Effector memory CD4-positive, alpha-beta T cell (primary cell): ENCODE data around the gene SLC16A8.

Experiments used
- DNase-seq, 3 donors: peaks; one replicate each; pipeline ENCODE4 v3.0.0-alpha.2; 2020
- H3K27ac ChIP-seq: 2 replicates; pipeline ENCODE4 v1.7.0; 2013; ENCODE audit warnings: mild to moderate bottlenecking, low read length, moderate library complexity; ENCODE audit not compliant: insufficient read depth, poor library complexity, severe bottlenecking
- H3K27me3 ChIP-seq: replicated peaks from 2 replicates; pipeline ENCODE4 v1.7.0; 2013; ENCODE audit warnings: mild to moderate bottlenecking, low read length; ENCODE audit not compliant: insufficient read depth, control insufficient read depth, poor library complexity, severe bottlenecking
- H3K36me3 ChIP-seq: 2 replicates; pipeline ENCODE4 v1.7.0; 2013; ENCODE audit warnings: mild to moderate bottlenecking, low read length, moderate library complexity; ENCODE audit not compliant: control insufficient read depth, insufficient read depth
- H3K4me1 ChIP-seq: 2 replicates; pipeline ENCODE4 v1.7.0; 2013; ENCODE audit warnings: low read length, mild to moderate bottlenecking; ENCODE audit not compliant: control insufficient read depth, insufficient read depth, poor library complexity, severe bottlenecking
- H3K4me3 ChIP-seq: 2 replicates; pipeline ENCODE4 v1.7.0; 2013; ENCODE audit warnings: low read length, low read depth, mild to moderate bottlenecking; ENCODE audit not compliant: insufficient read depth, poor library complexity, severe bottlenecking
- H3K9me3 ChIP-seq: 2 replicates; pipeline ENCODE4 v1.7.0; 2013; ENCODE audit warnings: mild to moderate bottlenecking, low read length, moderate library complexity; ENCODE audit not compliant: control insufficient read depth
- total RNA-seq, 3 donors: gene quantifications; one replicate each; lab custom pipeline; 2026; lab: John Stamatoyannopoulos, UW

Gene SLC16A8, protein sequence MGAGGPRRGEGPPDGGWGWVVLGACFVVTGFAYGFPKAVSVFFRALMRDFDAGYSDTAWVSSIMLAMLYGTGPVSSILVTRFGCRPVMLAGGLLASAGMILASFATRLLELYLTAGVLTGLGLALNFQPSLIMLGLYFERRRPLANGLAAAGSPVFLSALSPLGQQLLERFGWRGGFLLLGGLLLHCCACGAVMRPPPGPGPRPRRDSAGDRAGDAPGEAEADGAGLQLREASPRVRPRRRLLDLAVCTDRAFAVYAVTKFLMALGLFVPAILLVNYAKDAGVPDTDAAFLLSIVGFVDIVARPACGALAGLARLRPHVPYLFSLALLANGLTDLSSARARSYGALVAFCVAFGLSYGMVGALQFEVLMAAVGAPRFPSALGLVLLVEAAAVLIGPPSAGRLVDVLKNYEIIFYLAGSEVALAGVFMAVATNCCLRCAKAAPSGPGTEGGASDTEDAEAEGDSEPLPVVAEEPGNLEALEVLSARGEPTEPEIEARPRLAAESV
- total RNA-seq, result 0 reads per million in 3 donors

DNA sequence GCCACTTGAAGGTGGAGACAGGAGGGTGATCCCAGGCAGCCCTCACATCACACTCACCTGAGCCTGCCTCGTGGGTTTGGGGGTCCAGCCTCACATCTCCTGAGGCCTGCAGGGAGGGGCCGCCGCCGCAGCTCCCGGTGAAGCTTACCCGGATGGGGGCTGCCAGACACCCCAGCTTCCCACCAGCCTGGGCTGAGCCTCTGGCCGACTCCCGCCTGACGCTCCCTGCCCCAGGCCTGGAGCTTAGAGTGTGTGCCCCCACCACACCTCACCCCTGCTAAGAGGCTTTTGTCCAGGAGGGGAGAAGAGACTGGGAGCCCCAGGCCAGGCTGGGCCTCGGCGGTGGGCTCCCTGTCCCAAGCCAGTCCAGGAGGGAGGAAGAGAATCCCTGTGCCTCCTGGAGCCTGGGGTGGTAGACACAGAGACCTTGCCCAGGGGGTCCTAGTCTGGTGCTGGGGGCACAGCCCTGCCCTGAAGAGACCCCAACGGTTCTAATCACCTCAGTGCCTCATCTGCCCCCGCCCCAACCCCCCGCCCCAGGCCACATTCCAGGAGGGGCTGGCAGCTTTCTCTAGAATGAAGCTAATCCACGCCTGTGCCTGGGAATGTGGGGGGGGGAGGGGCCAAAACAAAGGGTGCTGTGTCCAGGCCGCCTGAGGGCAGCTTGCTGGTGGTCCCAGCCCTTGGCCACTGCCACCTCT is at the start of gene SLC16A8:
TSS of gene SLC16A8 (minus strand) at position 254 of the 701 bp plus-strand sequence. CDS start 1,311 bp downstream, outside the sequence.
- H3K9me3 ChIP-seq, result no peaks in the 10 kb centered on the region
- peaks cover 3% of the 10 kb centered on the region for H3K36me3 ChIP-seq
- no peak within 1 kb of the TSS for H3K27ac ChIP-seq
- no peak for DNase-seq
- H3K4me3 ChIP-seq, result no peak within 1 kb of the TSS
- peaks cover 17% of the 10 kb centered on the region for H3K27me3 ChIP-seq
- peaks cover 16% of the 10 kb centered on the region for H3K4me1 ChIP-seq

DNA sequence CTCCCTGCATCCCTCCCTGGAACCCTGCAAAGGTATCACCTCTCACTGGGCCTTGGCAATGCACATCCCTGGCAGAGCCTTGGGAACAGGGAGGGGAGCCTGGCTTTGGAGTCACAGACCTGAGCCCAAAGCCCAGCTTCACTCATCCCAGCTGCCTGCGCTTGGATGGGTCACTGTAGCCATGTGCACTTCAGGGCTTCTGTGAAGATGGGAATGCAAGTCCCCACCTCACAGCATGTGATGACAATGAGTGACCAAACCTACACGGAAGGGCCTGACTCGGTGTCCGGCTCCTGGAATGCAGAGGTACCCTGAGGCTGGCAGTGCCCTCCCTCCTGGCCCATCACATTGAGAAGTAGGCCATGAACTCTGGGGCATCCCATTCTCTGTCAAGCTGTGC is 49.3 kb upstream of the SLC16A8 start:
- no peaks in the 10 kb centered on the region for H3K9me3 ChIP-seq
- H3K27ac ChIP-seq, result no peak overlapping the region
- no peak overlapping the region for H3K4me3 ChIP-seq
- H3K4me1 ChIP-seq, result no peaks in the 10 kb centered on the region
- no peaks in the 10 kb centered on the region for H3K27me3 ChIP-seq
- peaks cover 55% of the 10 kb centered on the region for H3K36me3 ChIP-seq
- DNase-seq, result no peak

DNA sequence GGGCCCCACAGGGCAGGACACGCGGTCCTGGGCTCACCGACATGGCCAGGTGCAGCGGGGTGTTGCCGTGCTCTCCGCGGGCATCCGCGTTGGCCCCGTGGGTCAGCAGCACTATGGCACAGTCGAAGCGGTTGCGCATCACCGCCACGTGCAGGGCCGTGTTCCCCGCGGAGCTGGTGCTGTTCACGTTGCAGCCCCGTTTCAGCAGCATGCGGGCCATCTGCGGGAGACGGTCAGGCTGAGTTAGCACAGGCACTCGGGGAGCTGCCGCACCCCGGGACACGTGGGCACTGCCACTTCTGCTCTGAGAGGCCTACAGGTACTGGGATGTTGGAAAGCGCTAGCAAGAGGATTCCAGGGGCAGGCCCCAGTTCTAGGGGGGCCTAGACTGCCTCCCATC is 48.8 kb upstream of the SLC16A8 start:
- Histone ChIP-seq H3K27ac (no peak overlapping the region), H3K4me3 (no peak overlapping the region), H3K4me1 (no peaks in the 10 kb centered on the region), H3K36me3 (peaks cover 55% of the 10 kb centered on the region), H3K27me3 (no peaks in the 10 kb centered on the region), H3K9me3 (no peaks in the 10 kb centered on the region)
- no peak for DNase-seq

DNA sequence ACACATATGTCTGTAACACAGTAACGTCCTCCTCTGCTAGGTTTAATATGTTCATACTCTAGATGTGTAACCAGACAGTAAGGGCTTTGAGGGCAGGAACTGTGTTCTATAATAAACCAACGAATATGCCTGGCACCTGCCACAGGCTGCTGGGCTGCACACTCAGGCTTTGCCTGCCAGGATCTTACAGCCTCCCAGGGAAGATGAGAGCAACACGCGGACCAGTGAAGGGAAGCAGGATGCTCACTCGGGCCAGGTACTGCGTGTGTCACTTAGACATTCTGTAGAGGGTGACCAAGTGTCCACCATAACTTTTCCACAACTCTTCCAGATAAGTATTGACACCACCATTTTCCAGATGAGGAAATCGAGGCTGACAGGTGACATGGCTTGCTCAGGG is 48.2 kb upstream of the SLC16A8 start:
- Histone ChIP-seq H3K4me3 (no peak overlapping the region), H3K4me1 (no peaks in the 10 kb centered on the region), H3K9me3 (no peaks in the 10 kb centered on the region), H3K27me3 (no peaks in the 10 kb centered on the region), H3K27ac (no peak overlapping the region), H3K36me3 (peaks cover 57% of the 10 kb centered on the region)
- DNase-seq, result no peak

DNA sequence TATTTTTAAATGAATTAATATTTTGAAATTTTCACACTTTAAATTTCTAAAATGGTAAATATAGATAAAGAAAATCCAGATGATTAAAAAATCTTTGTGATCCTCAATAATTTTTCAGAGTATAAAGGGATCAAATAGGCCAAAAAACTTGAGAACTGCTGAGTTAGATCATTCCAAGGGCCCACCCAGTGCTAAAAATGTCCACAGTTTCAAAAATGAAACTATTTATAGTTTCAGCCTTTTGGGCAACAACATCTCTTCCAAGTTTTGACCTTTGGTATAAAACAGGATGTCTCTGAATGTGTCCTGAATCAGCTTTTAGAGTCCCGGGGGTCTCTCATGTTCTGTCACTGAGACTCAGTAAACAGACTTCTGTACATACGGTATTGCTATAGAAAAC is 47.4 kb upstream of the SLC16A8 start:
- H3K4me1 ChIP-seq, result no peaks in the 10 kb centered on the region
- no peak for DNase-seq
- no peak overlapping the region for H3K4me3 ChIP-seq
- H3K36me3 ChIP-seq, result peaks cover 64% of the 10 kb centered on the region
- no peak overlapping the region for H3K27ac ChIP-seq
- H3K27me3 ChIP-seq, result no peaks in the 10 kb centered on the region
- H3K9me3 ChIP-seq, result no peaks in the 10 kb centered on the region

DNA sequence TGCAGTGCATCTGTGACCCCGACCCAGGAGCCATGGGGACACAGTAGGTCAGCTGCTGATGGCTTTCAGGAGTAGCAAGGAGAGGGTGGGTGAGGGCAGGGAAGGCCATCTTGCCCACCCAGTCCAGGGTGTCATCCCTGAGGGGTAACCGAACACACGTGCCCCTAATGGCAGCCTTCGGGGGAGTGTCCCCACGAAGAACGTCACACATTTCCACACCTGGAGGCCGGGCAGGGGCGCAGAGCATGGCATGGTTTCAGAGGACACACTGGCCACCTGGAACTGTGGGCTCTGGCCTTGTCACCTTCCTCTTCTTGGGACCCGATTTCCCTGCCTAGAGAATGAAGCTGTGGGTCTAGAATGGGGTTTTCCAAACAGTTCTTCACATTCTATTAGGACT is 45.9 kb upstream of the SLC16A8 start:
- H3K36me3 ChIP-seq, result peaks cover 68% of the 10 kb centered on the region
- H3K4me1 ChIP-seq, result no peaks in the 10 kb centered on the region
- H3K9me3 ChIP-seq, result no peaks in the 10 kb centered on the region
- no peak overlapping the region for H3K27ac ChIP-seq
- no peaks in the 10 kb centered on the region for H3K27me3 ChIP-seq
- H3K4me3 ChIP-seq, result no peak overlapping the region
- DNase-seq, result no peak

DNA sequence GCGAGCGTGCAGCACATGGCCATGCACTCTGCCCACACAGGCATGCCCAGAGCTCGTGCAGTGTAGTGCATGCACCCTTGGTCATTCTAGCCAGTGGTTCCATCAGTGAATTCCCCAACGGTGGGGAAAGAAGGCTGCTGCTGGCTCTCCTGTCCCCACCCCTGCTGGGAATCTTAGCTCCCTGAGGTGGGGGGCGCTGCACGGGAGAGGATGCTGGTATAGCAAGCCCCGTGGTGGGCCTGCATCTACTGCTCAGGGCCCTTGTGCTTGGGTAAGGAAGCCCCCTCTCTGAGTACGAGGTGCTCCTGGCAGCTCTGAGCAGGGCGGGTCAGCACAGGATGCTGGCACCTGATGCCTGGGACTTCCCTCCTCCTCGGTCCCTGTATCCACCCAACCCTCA is 45.0 kb upstream of the SLC16A8 start:
- Histone ChIP-seq H3K4me1 (no peaks in the 10 kb centered on the region), H3K27me3 (no peaks in the 10 kb centered on the region), H3K27ac (no peak overlapping the region), H3K36me3 (peaks cover 65% of the 10 kb centered on the region), H3K4me3 (no peak overlapping the region), H3K9me3 (no peaks in the 10 kb centered on the region)
- DNase-seq, result no peak

DNA sequence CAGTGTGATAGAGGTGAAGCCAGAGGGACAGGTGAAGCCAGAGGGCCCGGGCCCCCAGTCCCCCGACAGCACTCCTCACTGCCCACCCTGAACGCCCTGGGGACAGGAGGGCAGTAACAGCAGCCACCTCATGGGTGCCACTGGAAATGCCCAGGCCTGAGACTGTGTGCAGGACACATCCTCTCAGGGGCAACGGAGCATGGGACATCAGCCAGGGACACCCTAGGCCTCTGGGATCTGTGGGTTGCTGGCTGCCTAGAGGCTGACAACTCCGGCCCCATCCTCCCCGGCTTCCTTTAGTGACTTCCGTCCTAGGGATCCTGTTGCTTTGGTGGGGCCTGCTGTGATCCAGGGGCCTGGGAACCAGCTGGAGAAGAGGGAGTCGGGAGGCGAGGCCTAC is 43.9 kb upstream of the SLC16A8 start:
- no peak overlapping the region for H3K4me3 ChIP-seq
- DNase-seq, result no peak
- H3K27ac ChIP-seq, result no peak overlapping the region

DNA sequence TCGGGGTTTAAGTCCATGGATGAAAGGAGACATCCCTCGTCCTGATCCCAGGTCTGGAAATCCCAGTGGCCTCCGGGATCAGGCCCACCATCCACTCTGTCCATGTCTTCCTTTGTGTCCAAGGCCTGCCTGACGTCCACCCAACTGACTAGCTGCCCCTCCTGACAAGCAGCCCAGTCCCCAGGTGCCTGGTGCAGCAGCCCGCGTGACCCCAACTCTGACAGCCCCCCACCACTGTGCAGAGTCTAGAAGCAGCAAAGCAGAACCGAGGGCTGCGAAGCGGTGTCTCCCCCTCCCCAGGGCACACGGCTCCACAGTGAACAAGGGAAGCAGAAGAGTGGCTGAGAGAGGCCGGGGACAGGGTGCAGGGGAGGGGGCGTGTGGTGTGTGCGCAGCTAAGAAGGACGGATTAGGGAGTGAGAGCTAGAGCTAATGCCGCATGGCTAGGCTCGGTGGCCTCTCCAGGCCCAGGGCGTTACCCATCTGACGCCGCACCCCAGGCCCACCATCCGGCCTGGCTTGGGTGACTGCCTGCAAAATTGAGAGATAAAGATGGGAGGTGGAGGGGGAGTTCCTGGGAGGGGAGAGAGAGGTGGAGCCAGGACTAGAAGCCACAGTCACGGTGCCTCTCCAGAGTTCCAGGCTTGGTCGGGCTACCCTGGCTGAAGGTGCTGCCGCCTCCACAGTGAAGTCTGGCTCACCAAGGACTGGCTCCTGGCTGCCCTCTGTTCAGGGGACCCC is 43.1 kb upstream of the SLC16A8 start:
- H3K27ac ChIP-seq, result no peak overlapping the region
- H3K9me3 ChIP-seq, result no peaks in the 10 kb centered on the region
- peaks cover 47% of the 10 kb centered on the region for H3K36me3 ChIP-seq
- H3K27me3 ChIP-seq, result no peaks in the 10 kb centered on the region
- H3K4me1 ChIP-seq, result no peaks in the 10 kb centered on the region
- DNase-seq, result no peak
- H3K4me3 ChIP-seq, result no peak overlapping the region

More for the DNA sequence above, 43.9 kb upstream of the SLC16A8 start:
- peaks cover 54% of the 10 kb centered on the region for H3K36me3 ChIP-seq
- no peaks in the 10 kb centered on the region for H3K27me3 ChIP-seq
- no peaks in the 10 kb centered on the region for H3K9me3 ChIP-seq
- H3K4me1 ChIP-seq, result no peaks in the 10 kb centered on the region
